Loucy (cell line): Measurements from ENCODE around the gene COL6A2.
"Not testable (repeated sequence)": the region's sequence is repeated elsewhere in the genome, so short reads cannot be mapped to it uniquely, and the experiment has no call there.

Source experiments
- H2AFZ ChIP-seq: fragments of 200-600 bp; sonication (generic); 2 replicates; pipeline ENCODE4 v1.6.0; 2016; ENCODE audit warnings: antibody characterized with exemption, mild to moderate bottlenecking, low read length, moderate library complexity
- H3F3A ChIP-seq: fragments of 200-600 bp; 2 replicates; pipeline ENCODE4 v1.6.0; 2016; ENCODE audit warnings: antibody characterized with exemption, low read depth, mild to moderate bottlenecking
- H3K27me3 ChIP-seq: fragments of 200-600 bp; sonication (generic); 2 replicates; pipeline ENCODE4 v1.6.1; 2014; ENCODE audit warnings: low read length, mild to moderate bottlenecking; ENCODE audit not compliant: insufficient read depth, poor library complexity, severe bottlenecking
- H3K36me3 ChIP-seq: fragments of 200-600 bp; sonication (generic); 2 replicates; pipeline ENCODE4 v1.6.1; 2016; ENCODE audit warnings: low read length; ENCODE audit not compliant: insufficient read depth
- H3K4me1 ChIP-seq: fragments of 200-600 bp; sonication (generic); 2 replicates; pipeline ENCODE4 v1.5.1; 2014; ENCODE audit warnings: low read length, mild to moderate bottlenecking; ENCODE audit not compliant: insufficient read depth, poor library complexity, severe bottlenecking
- H3K4me2 ChIP-seq: fragments of 200-600 bp; sonication (generic); 2 replicates; pipeline ENCODE4 v1.6.0; 2014; ENCODE audit warnings: antibody characterized with exemption, low read length, low read depth, mild to moderate bottlenecking; ENCODE audit not compliant: poor library complexity, severe bottlenecking
- H3K4me3 ChIP-seq: fragments of 200-600 bp; sonication (generic); 2 replicates; pipeline ENCODE4 v1.5.1; 2014; ENCODE audit warnings: low read length, mild to moderate bottlenecking, mixed read lengths; ENCODE audit not compliant: poor library complexity, severe bottlenecking
- H3K79me2 ChIP-seq: fragments of 200-600 bp; sonication (generic); 2 replicates; pipeline ENCODE4 v1.6.1; 2014; ENCODE audit warnings: low read length; ENCODE audit not compliant: insufficient read depth
- H3K9ac ChIP-seq: fragments of 200-600 bp; sonication (generic); 2 replicates; pipeline ENCODE4 v1.6.0; 2014; ENCODE audit warnings: mild to moderate bottlenecking, low read depth, low read length, moderate library complexity; ENCODE audit not compliant: poor library complexity, severe bottlenecking
- H3K9me2 ChIP-seq: fragments of 200-600 bp; sonication (generic); replicated peaks from 2 replicates; pipeline ENCODE4 v1.6.1; 2016; ENCODE audit warnings: low read depth, low read length, mixed read lengths
- H3K9me3 ChIP-seq: fragments of 200-600 bp; sonication (generic); 2 replicates; pipeline ENCODE4 v1.6.1; 2014; ENCODE audit warnings: mild to moderate bottlenecking, antibody characterized with exemption, low read length, low read depth; ENCODE audit not compliant: insufficient read depth
- H4K20me1 ChIP-seq: fragments of 200-600 bp; sonication (generic); 2 replicates; pipeline ENCODE4 v1.6.0; 2014; ENCODE audit warnings: antibody characterized with exemption, low read length, mild to moderate bottlenecking; ENCODE audit not compliant: insufficient read depth, poor library complexity, severe bottlenecking
- CTCF ChIP-seq: fragments of 200-600 bp; sonication (generic); conservative IDR thresholded peaks from 2 replicates; pipeline ENCODE4 v1.5.1; 2014; ENCODE audit warnings: mild to moderate bottlenecking, antibody characterized with exemption, low read length
- EZH2phosphoT487 ChIP-seq: fragments of 200-600 bp; IDR thresholded peaks from 2 replicates; pipeline ENCODE4 v1.6.1; 2018; ENCODE audit warnings: antibody characterized with exemption, mild to moderate bottlenecking, moderate library complexity, borderline replicate concordance

The COL6A2 gene

DNA sequence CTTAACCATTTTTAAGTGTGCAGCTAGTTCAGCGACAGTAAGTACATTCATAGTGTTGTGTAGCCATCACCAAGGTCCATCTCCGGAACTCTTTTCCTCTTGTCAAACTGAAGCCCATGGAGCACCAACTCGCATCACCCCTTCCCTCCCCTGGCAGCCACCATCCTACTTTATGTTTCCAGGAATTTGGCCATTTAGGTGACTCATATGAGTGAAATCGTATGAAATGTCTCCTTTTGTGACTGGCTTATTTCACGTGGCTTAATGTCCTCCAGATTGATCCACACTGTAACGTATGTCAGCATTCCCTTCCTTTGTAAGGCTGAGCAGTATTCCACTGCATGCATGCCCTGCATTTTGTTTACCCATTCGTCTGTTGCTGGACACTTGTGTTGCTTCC is 2.5 kb downstream of the COL6A2 start:
- Histone ChIP-seq H3K4me2 (no peak overlapping the region), H2AFZ (no peak overlapping the region)

DNA sequence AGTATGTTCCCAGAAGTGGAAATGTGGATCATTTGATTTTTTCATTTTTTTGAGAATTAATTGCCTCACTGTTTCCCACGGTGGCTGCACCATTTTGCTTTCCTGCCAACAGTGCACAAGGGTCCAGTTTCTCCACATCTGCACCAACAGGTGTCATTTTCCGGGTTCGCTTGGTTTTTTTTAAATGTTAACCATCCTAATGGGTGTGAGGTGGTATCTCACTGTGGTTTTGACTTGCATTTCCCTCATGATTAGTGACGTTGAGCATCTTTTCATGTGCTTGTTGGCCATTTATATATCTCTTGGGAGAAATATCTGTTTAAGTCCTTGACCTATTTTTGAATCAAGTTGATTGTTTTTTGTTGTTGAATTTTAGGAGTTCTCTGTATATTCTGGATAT is 3.0 kb downstream of the COL6A2 start:
- Histone ChIP-seq H3K4me2 (no peak overlapping the region), H4K20me1 (no peaks in the 10 kb centered on the region), H3K79me2 (no peaks in the 10 kb centered on the region)

More for the DNA sequence above, 2.5 kb downstream of the COL6A2 start:
- peaks cover 26% of the 10 kb centered on the region; the same call in 1 of the 2 replicates for H3K9me3 ChIP-seq
- H3K36me3 ChIP-seq = no peaks in the 10 kb centered on the region
- H3K9me2 ChIP-seq = no peaks in the 10 kb centered on the region
- no peak overlapping the region for H3K9ac ChIP-seq
- no peaks in the 10 kb centered on the region for H3K27me3 ChIP-seq
- H3K4me3 ChIP-seq = no peak overlapping the region
- H3F3A ChIP-seq = no peaks in the 10 kb centered on the region
- TF ChIP-seq CTCF (no peak), EZH2phosphoT487 (no peak)
- H3K4me1 ChIP-seq = no peaks in the 10 kb centered on the region
- H3K79me2 ChIP-seq = no peaks in the 10 kb centered on the region
- no peaks in the 10 kb centered on the region for H4K20me1 ChIP-seq

GRCh38 chr21:46104104-46104503 is 6.2 kb downstream of the COL6A2 start:
- TF ChIP-seq CTCF (no peak), EZH2phosphoT487 (no peak)
- Histone ChIP-seq H3K9ac (no peak overlapping the region), H3K4me1 (no peaks in the 10 kb centered on the region), H4K20me1 (no peaks in the 10 kb centered on the region), H3K79me2 (no peaks in the 10 kb centered on the region), H3K27me3 (no peaks in the 10 kb centered on the region), H3K4me3 (no peak overlapping the region), H3K36me3 (no peaks in the 10 kb centered on the region), H3K9me3 (peaks cover 26% of the 10 kb centered on the region; the same call in 1 of the 2 replicates), H3K9me2 (no peaks in the 10 kb centered on the region), H3K4me2 (no peak overlapping the region), H2AFZ (no peak overlapping the region), H3F3A (no peaks in the 10 kb centered on the region)

More for the DNA sequence above, 3.0 kb downstream of the COL6A2 start:
- Histone ChIP-seq H3K4me3 (no peak overlapping the region), H2AFZ (no peak overlapping the region), H3K4me1 (no peaks in the 10 kb centered on the region), H3F3A (no peaks in the 10 kb centered on the region), H3K9me3 (peaks cover 30% of the 10 kb centered on the region; the same call in 1 of the 2 replicates), H3K36me3 (no peaks in the 10 kb centered on the region), H3K9ac (no peak overlapping the region), H3K9me2 (no peaks in the 10 kb centered on the region), H3K27me3 (no peaks in the 10 kb centered on the region)
- TF ChIP-seq CTCF (no peak), EZH2phosphoT487 (no peak)

DNA sequence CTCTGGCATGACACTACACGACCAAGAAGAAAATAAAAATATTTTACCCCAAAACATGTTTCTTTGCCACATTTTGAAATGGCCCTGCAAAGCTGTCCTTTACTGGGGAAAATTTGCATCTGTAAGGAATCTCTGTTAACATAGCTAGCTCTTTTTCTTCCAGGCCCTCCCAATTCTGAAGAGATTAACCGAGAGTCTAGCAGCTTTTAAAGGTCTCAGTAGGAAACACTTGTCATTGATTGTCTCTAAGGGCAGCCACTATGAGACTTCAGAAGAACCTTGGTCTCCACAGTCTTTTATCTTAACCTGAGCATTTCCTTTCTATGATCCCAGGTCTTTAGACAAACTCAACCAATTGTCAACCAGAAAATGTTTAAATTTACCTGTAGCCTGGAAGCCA is 9.5 kb downstream of the COL6A2 start:
- H3K4me3 ChIP-seq, H3K4me1 ChIP-seq, H4K20me1 ChIP-seq, H2AFZ ChIP-seq, H3K9me2 ChIP-seq, H3K36me3 ChIP-seq, H3K4me2 ChIP-seq, H3K9ac ChIP-seq, H3K79me2 ChIP-seq, H3K27me3 ChIP-seq, H3F3A ChIP-seq: not testable (repeated sequence)
- peaks cover 25% of the 10 kb centered on the region; the same call in 1 of the 2 replicates for H3K9me3 ChIP-seq
